IMR-90 (cell line): ENCODE results near the gene IWS1. TPM values are rescaled to one million over a fixed set of nuclear protein-coding genes. Genes with fewer than 3 reads are reported as not detected.

ENCODE experiments used
- ATAC-seq: fragments of 200-7000 bp; cut with Tn5 transposase; 2 replicates; pipeline ENCODE4 v1.9.1; 2020; ENCODE audit warnings: low read depth, mild to moderate bottlenecking, moderate library complexity
- BruUV-seq: library from RNA; stranded (reverse); fragments of 400-500 nt; replicated peaks from 2 replicates; lab custom pipeline; 2021; lab: Mats Ljungman, UMichigan
- CTCF ChIA-PET: fragments of 300-600 bp; formaldehyde crosslinking; extraction: SDS; loops from one replicate; lab custom pipeline; 2021; ENCODE audit warnings: antibody characterized with exemption; lab: Yijun Ruan, JAX
- POLR2A ChIA-PET: fragments of 300-600 bp; sonication (Branson Sonifier 250); formaldehyde crosslinking; loops from one replicate; lab custom pipeline; 2022; ENCODE audit warnings: antibody characterized with exemption; ENCODE audit not compliant: unreplicated experiment; lab: Charles Lee
- DNase-seq: peaks from one replicate; pipeline ENCODE4 v3.0.0; 2013
- H2AFZ ChIP-seq: replicated peaks from 2 replicates; pipeline ENCODE3; 2013; ENCODE audit warnings: low read length, mild to moderate bottlenecking; ENCODE audit not compliant: poor library complexity
- H2AK5ac ChIP-seq: 2 replicates; pipeline ENCODE4 v1.6.1; 2013; ENCODE audit warnings: low read depth, low read length, inconsistent platforms
- H2AK9ac ChIP-seq: replicated peaks from 2 replicates; pipeline ENCODE3; 2013; ENCODE audit warnings: mild to moderate bottlenecking, low read depth, low read length, moderate library complexity; ENCODE audit not compliant: poor library complexity
- H2BK120ac ChIP-seq: 2 replicates; pipeline ENCODE4 v1.6.1; 2013; ENCODE audit warnings: low read depth, low read length, inconsistent platforms
- H2BK15ac ChIP-seq: 3 replicates; pipeline ENCODE4 v1.6.1; 2013; ENCODE audit warnings: low read depth, low read length, inconsistent platforms
- H2BK20ac ChIP-seq: 2 replicates; pipeline ENCODE4 v1.6.1; 2013; ENCODE audit warnings: low read depth, mild to moderate bottlenecking, inconsistent platforms, low read length, moderate library complexity
- H2BK5ac ChIP-seq: 2 replicates; pipeline ENCODE4 v1.6.1; 2013; ENCODE audit warnings: mild to moderate bottlenecking, low read depth, low read length, inconsistent platforms; ENCODE audit not compliant: poor library complexity, severe bottlenecking
- H3K14ac ChIP-seq: replicated peaks from 2 replicates; pipeline ENCODE4 v1.6.1; 2013; ENCODE audit warnings: low read depth, low read length, inconsistent platforms
- H3K18ac ChIP-seq: 2 replicates; pipeline ENCODE4 v1.6.1; 2013; ENCODE audit warnings: low read depth, low read length, control low read depth
- H3K23ac ChIP-seq: 2 replicates; pipeline ENCODE4 v1.6.1; 2013; ENCODE audit warnings: low read depth, low read length, inconsistent platforms
- H3K27ac ChIP-seq: 2 replicates; pipeline ENCODE4 v1.5.1; 2013; ENCODE audit warnings: mild to moderate bottlenecking, control low read depth, low read length; ENCODE audit not compliant: insufficient read depth
- H3K27me3 ChIP-seq: 2 replicates; pipeline ENCODE4 v1.6.1; 2013; ENCODE audit warnings: low read length; ENCODE audit not compliant: control insufficient read depth, insufficient read depth
- H3K36me3 ChIP-seq: 2 replicates; pipeline ENCODE4 v1.6.1; 2013; ENCODE audit warnings: low read length, mixed read lengths; ENCODE audit not compliant: control insufficient read depth, insufficient read depth
- H3K4ac ChIP-seq: 2 replicates; pipeline ENCODE4 v1.6.1; 2013; ENCODE audit warnings: low read depth, low read length, inconsistent platforms
- H3K4me1 ChIP-seq: 2 replicates; pipeline ENCODE4 v1.6.1; 2013; ENCODE audit warnings: low read length, mixed read lengths; ENCODE audit not compliant: control insufficient read depth, insufficient read depth
- H3K4me2 ChIP-seq: 2 replicates; pipeline ENCODE4 v1.6.1; 2013; ENCODE audit warnings: low read depth, mild to moderate bottlenecking, control low read depth, low read length, moderate library complexity
- H3K4me3 ChIP-seq: 2 replicates; pipeline ENCODE4 v1.5.1; 2013; ENCODE audit warnings: low read depth, mild to moderate bottlenecking, control low read depth, low read length, moderate library complexity; ENCODE audit not compliant: insufficient read depth
- H3K56ac ChIP-seq: 2 replicates; pipeline ENCODE4 v1.6.1; 2013; ENCODE audit warnings: low read length, inconsistent platforms; ENCODE audit not compliant: insufficient read depth; ENCODE audit errors: extremely low read depth
- H3K79me1 ChIP-seq, 2 experiments: 2 replicates each; pipeline ENCODE4 v1.6.1; 2013; ENCODE audit warnings: low read length in 2 of 2, inconsistent platforms in 1 of 2, low read depth in 1 of 2
- H3K9ac ChIP-seq: 2 replicates; pipeline ENCODE4 v1.6.1; 2013; ENCODE audit warnings: low read depth, low read length, control low read depth
- H3K9me1 ChIP-seq: 2 replicates; pipeline ENCODE4 v1.6.1; 2013; ENCODE audit warnings: low read length, inconsistent platforms; ENCODE audit not compliant: insufficient read depth
- H3K9me3 ChIP-seq: 2 replicates; pipeline ENCODE4 v1.6.1; 2013; ENCODE audit warnings: low read length; ENCODE audit not compliant: control insufficient read depth, insufficient read depth
- H4K20me1 ChIP-seq: 2 replicates; pipeline ENCODE4 v1.6.1; 2013; ENCODE audit warnings: low read length, inconsistent platforms; ENCODE audit not compliant: insufficient read depth
- H4K5ac ChIP-seq: 2 replicates; pipeline ENCODE4 v1.6.1; 2013; ENCODE audit warnings: mild to moderate bottlenecking, low read depth, low read length, control low read depth
- H4K8ac ChIP-seq, 2 experiments: 2 replicates each; pipeline ENCODE4 v1.6.1; 2013; ENCODE audit warnings: low read depth in 2 of 2, low read length in 2 of 2, control low read depth in 1 of 2, inconsistent platforms in 1 of 2
- H4K91ac ChIP-seq: 2 replicates; pipeline ENCODE4 v1.6.1; 2013; ENCODE audit warnings: low read depth, low read length, inconsistent platforms; ENCODE audit not compliant: insufficient read depth
- BHLHE40 ChIP-seq: fragments of 150-350 bp; IDR thresholded peaks from 2 replicates; pipeline ENCODE4 v1.6.1; 2016; ENCODE audit warnings: mild to moderate bottlenecking, low read depth, low read length
- CHD1 ChIP-seq: IDR thresholded peaks from 2 replicates; pipeline ENCODE4 v1.6.1; 2012; ENCODE audit warnings: low read depth, low read length, improper control_type of control experiment
- FOS ChIP-seq: fragments of 150-350 bp; IDR thresholded peaks from 2 replicates; pipeline ENCODE4 v1.6.1; 2016; ENCODE audit warnings: low read depth, low read length
- MAZ ChIP-seq: IDR thresholded peaks from 2 replicates; pipeline ENCODE4 v1.6.1; 2012; ENCODE audit warnings: low read depth, mild to moderate bottlenecking, low read length, improper control_type of control experiment, moderate library complexity, borderline replicate concordance
- POLR2A ChIP-seq: IDR thresholded peaks from 2 replicates; pipeline ENCODE4 v1.6.1; 2012; ENCODE audit warnings: mild to moderate bottlenecking, low read depth, low read length
- RAD21 ChIP-seq: IDR thresholded peaks from 2 replicates; pipeline ENCODE4 v1.6.1; 2012; ENCODE audit warnings: low read length, improper control_type of control experiment
- RFX5 ChIP-seq: IDR thresholded peaks from 2 replicates; pipeline ENCODE4 v1.8.0; 2012; ENCODE audit warnings: low read depth, mild to moderate bottlenecking, low read length, moderate library complexity
- SMC3 ChIP-seq: fragments of 150-350 bp; IDR thresholded peaks from 2 replicates; pipeline ENCODE4 v1.6.1; 2016; ENCODE audit warnings: low read depth, mild to moderate bottlenecking, antibody characterized with exemption, low read length, moderate library complexity
- WGBS, 2 experiments: methylation state at CpG; one replicate each; pipeline versions ENCODE4 v1.1.5 to v1.1.7; 2013; ENCODE audit warnings: missing lambda C conversion rate in 2 of 2; ENCODE audit not compliant: insufficient read length in 1 of 2; ENCODE audit errors: extremely low coverage in 2 of 2; 5-methylcytosine and 5-hydroxymethylcytosine counted together
- dilution Hi-C: fragments of 300-500 bp; cut with HindIII; formaldehyde crosslinking; loops from one replicate; pipeline ENCODE4 v1.14.3; 2018; ENCODE audit warnings: low sequenced_read_pairs; ENCODE audit not compliant: unreplicated experiment
- in situ Hi-C: fragments of 300-500 bp; cut with MboI; formaldehyde crosslinking; loops from 3 replicates; pipeline ENCODE4 v1.14.3; 2019; ENCODE audit warnings: low sequenced_read_pairs, inconsistent platforms, mixed read lengths
- intact Hi-C: fragments of 100-400 bp; cut with micrococcal nuclease; formaldehyde crosslinking; loops from 2 replicates; pipeline ENCODE4 v1.10.0; 2022
- polyA plus RNA-seq, 3 experiments: library from polyadenylated mRNA; depleted of rRNA; stranded (reverse); fragments of >200 nt; gene quantifications; 2 replicates each; pipeline ENCODE4 v1.2.3, GENCODE V29; 2012; ENCODE audit warnings: low replicate concordance in 1 of 3
- total RNA-seq: library from RNA; depleted of rRNA; stranded (reverse); fragments of >200 nt; gene quantifications from 2 replicates; pipeline ENCODE4 v1.2.3, GENCODE V29; 2012
- TF ChIP-seq, protein P1 (sequence below): fragments of 150-350 bp; IDR thresholded peaks from 2 replicates; pipeline ENCODE4 v1.6.1; 2016; ENCODE audit warnings: low read depth, mild to moderate bottlenecking, low read length, moderate library complexity, borderline replicate concordance
- TF ChIP-seq, protein P2 (sequence below): conservative IDR thresholded peaks from 2 replicates; pipeline ENCODE4 v1.5.1; 2012; ENCODE audit warnings: mild to moderate bottlenecking, low read depth, low read length, improper control_type of control experiment

IWS1 gene
- total and polyA plus RNA-seq, 2 of the 4 experiments (the other 2 are of a cell fraction) = 31.5 to 52.5 TPM

- H3K4ac ChIP-seq = no peak overlapping the region
- no peak overlapping the region for H3K56ac ChIP-seq
- no peak overlapping the region for H4K91ac ChIP-seq
- H2BK5ac ChIP-seq = no peak overlapping the region
- no peak overlapping the region for H2BK15ac ChIP-seq
- no peaks in the 10 kb centered on the region for H3K4me1 ChIP-seq
- H2BK120ac ChIP-seq = no peak overlapping the region
- H2AK9ac ChIP-seq = no peak overlapping the region
- H3K9me1 ChIP-seq = no peaks in the 10 kb centered on the region
- no peak overlapping the region for H2AK5ac ChIP-seq
- H4K5ac ChIP-seq = no peak overlapping the region
- dilution Hi-C loops = no loop called here
- H4K8ac ChIP-seq = no peak overlapping the region
- ChIA-PET CTCF (no interaction called here), POLR2A (no interaction called here)
- no peaks in the 10 kb centered on the region for H4K20me1 ChIP-seq
- H3K79me1 ChIP-seq = no peaks in the 10 kb centered on the region
- peaks cover 6% of the 10 kb centered on the region; the same call in 1 of the 2 replicates for H3K9me3 ChIP-seq
- no peak overlapping the region for H3K4me3 ChIP-seq
- no CpG with 5 or more reads among the region's 2 CpGs for WGBS, 2 experiments
- intact Hi-C loops = no loop called here
- H2BK20ac ChIP-seq = no peak overlapping the region
- in situ Hi-C loops = no loop called here
- H3K36me3 ChIP-seq = no peaks in the 10 kb centered on the region
- TF ChIP-seq RAD21 (no peak), RFX5 (no peak), SMC3 (no peak), FOS (no peak), POLR2A (no peak), CHD1 (no peak), BHLHE40 (no peak), MAZ (no peak)
- TF ChIP-seq, protein P1, sequence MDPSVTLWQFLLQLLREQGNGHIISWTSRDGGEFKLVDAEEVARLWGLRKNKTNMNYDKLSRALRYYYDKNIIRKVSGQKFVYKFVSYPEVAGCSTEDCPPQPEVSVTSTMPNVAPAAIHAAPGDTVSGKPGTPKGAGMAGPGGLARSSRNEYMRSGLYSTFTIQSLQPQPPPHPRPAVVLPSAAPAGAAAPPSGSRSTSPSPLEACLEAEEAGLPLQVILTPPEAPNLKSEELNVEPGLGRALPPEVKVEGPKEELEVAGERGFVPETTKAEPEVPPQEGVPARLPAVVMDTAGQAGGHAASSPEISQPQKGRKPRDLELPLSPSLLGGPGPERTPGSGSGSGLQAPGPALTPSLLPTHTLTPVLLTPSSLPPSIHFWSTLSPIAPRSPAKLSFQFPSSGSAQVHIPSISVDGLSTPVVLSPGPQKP = no peak
- TF ChIP-seq, protein P2, sequence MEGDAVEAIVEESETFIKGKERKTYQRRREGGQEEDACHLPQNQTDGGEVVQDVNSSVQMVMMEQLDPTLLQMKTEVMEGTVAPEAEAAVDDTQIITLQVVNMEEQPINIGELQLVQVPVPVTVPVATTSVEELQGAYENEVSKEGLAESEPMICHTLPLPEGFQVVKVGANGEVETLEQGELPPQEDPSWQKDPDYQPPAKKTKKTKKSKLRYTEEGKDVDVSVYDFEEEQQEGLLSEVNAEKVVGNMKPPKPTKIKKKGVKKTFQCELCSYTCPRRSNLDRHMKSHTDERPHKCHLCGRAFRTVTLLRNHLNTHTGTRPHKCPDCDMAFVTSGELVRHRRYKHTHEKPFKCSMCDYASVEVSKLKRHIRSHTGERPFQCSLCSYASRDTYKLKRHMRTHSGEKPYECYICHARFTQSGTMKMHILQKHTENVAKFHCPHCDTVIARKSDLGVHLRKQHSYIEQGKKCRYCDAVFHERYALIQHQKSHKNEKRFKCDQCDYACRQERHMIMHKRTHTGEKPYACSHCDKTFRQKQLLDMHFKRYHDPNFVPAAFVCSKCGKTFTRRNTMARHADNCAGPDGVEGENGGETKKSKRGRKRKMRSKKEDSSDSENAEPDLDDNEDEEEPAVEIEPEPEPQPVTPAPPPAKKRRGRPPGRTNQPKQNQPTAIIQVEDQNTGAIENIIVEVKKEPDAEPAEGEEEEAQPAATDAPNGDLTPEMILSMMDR = no peak
- no peak overlapping the region for H3K4me2 ChIP-seq
- H3K14ac ChIP-seq = no peak overlapping the region
- no peak overlapping the region for H3K9ac ChIP-seq
- H2AFZ ChIP-seq = no peak overlapping the region
- H3K23ac ChIP-seq = no peak overlapping the region; the same call in 1 of the 2 replicates
- DNase-seq (no peak), ATAC-seq (no peak)
- H3K18ac ChIP-seq = no peak overlapping the region
- no peak overlapping the region for H3K27ac ChIP-seq
- H3K27me3 ChIP-seq = peaks cover 25% of the 10 kb centered on the region
- BruUV-seq = no TSS peak
These were observed 36.6 kb upstream of the IWS1 start for GRCh38 chr2:127562936-127563335.
